ENCODE measurements around the gene TMEM163. TPM values are rescaled to one million over a fixed set of nuclear protein-coding genes. Genes with fewer than 3 reads are reported as not detected.

The TMEM163 gene
- total RNA-seq, 1 experiment from 2014 or later, result 0.12 TPM

- ChIA-PET CTCF (no interaction called here), POLR2A (no interaction called here), RAD21 (ENCODE audit: low non-redundant PET in 1 of 2, low total read pairs in 2 of 2, uncharacterized antibody in 2 of 2, unreplicated experiment in 2 of 2) (no interaction called here)
- DNase-seq (ENCODE audit: low read depth, low spot score), result no peak
- Histone ChIP-seq H3K9ac (ENCODE audit: low read length) (no peak overlapping the region), H3K9me3 (ENCODE audit: control insufficient read depth in 1 of 2, insufficient read depth in 1 of 2, low read depth in 1 of 2, low read length in 2 of 2) (no peaks in the 10 kb centered on the region), H3K27ac (ENCODE audit: low read depth, low read length) (no peak overlapping the region), H3K4me3 (replicated peaks in 1 of 2; ENCODE audit: low read depth in 1 of 2, low read length in 2 of 2) (no peak overlapping the region), H2AFZ (ENCODE audit: low read depth, low read length, poor library complexity, severe bottlenecking) (no peak overlapping the region), H3K79me2 (ENCODE audit: insufficient read depth, low read length) (no peaks in the 10 kb centered on the region), H4K20me1 (ENCODE audit: insufficient read depth) (no peaks in the 10 kb centered on the region), H3K4me1 (ENCODE audit: control insufficient read depth in 1 of 2, insufficient read depth in 2 of 2, low read length in 2 of 2) (no peaks in the 10 kb centered on the region), H3K4me2 (ENCODE audit: low read length) (no peak overlapping the region), H3K27me3 (ENCODE audit: insufficient read depth, low read length) (peaks cover 9% of the 10 kb centered on the region), H3K9me2 (ENCODE audit: insufficient read depth) (no peaks in the 10 kb centered on the region), H3K36me3 (ENCODE audit: control insufficient read depth in 1 of 2, insufficient read depth in 2 of 2, low read length in 2 of 2) (no peaks in the 10 kb centered on the region)
- ATAC-seq, result no peak
- intact Hi-C loops (cut with micrococcal nuclease), result no loop called here
- BruUV-seq (replicated peaks), result no TSS peak
- TF ChIP-seq EZH2phosphoT487 (IDR thresholded peaks at IDR 0.05; ENCODE audit: borderline replicate concordance) (no peak), FOSL1 (IDR thresholded peaks at IDR 0.05; ENCODE audit: low read depth) (no peak), ZNF274 (IDR thresholded peaks at IDR 0.05; ENCODE audit: low read depth, low read length) (no peak), EGR1 (IDR thresholded peaks at IDR 0.05; ENCODE audit: low read depth) (no peak), ELF1 (IDR thresholded peaks at IDR 0.05; ENCODE audit: borderline replicate concordance, low read depth) (no peak), SRF (IDR thresholded peaks at IDR 0.05; ENCODE audit: low read depth) (no peak), CBX3 (IDR thresholded peaks at IDR 0.05; ENCODE audit: low read depth) (no peak), SIN3A (IDR thresholded peaks at IDR 0.05; ENCODE audit: low read depth) (no peak), RAD21 (IDR thresholded peaks at IDR 0.05; ENCODE audit: low read depth) (no peak), YY1 (IDR thresholded peaks at IDR 0.05; ENCODE audit: extremely low read depth, insufficient replicate concordance, low read depth, low read length) (no peak), CTCF (IDR thresholded peaks at IDR 0.05 in 2 of 3, conservative IDR thresholded peaks at IDR 0.05 in 1 of 3; ENCODE audit: borderline replicate concordance in 1 of 3, insufficient read depth in 1 of 3, low read depth in 2 of 3, low read length in 2 of 3) (no peak)
Observed at GRCh38 chr2:134648586-134648985, 70.2 kb downstream of the TMEM163 start.

Data from HCT116 (cell line).